SK-N-SH (cell line): ENCODE data around the gene ANKRD65. TPM values are rescaled to one million over a fixed set of nuclear protein-coding genes. Genes with fewer than 3 reads are reported as not detected.

Experiments
- CTCF ChIA-PET: fragments of 300-600, 350-600 bp; formaldehyde crosslinking; extraction: SDS; loops from one replicate; lab custom pipeline; 2021; lab: Yijun Ruan, JAX
- POLR2A ChIA-PET: fragments of 350-600 bp; sonication (Branson Sonifier 250); formaldehyde crosslinking; extraction: SDS; loops from one replicate; lab custom pipeline; 2020; ENCODE audit warnings: antibody characterized with exemption, inconsistent platforms; lab: Yijun Ruan, JAX
- DNase-seq: peaks from one replicate; pipeline ENCODE4 v3.0.0; 2012
- H2AFZ ChIP-seq: fragments of 200-600 bp; sonication (generic); 2 replicates; pipeline ENCODE4 v1.8.1; 2016; ENCODE audit warnings: antibody characterized with exemption, mild to moderate bottlenecking, low read depth
- H3F3A ChIP-seq: fragments of 200-600 bp; sonication (generic); replicated peaks from 2 replicates; pipeline ENCODE3; 2016; ENCODE audit warnings: antibody characterized with exemption, mild to moderate bottlenecking; ENCODE audit not compliant: insufficient read depth
- H3K27ac ChIP-seq, 2 experiments: fragments of 200-500 bp in 1 of 2; fragments of 200-600 bp in 1 of 2; sonication (Bioruptor generic) in 1 of 2; sonication (generic), shearing (Covaris generic) in 1 of 2; 2 replicates each; pipeline versions ENCODE4 v1.5.1 to v1.6.1; 2014 to 2016; ENCODE audit warnings: low read depth in 2 of 2, inconsistent platforms in 1 of 2, low read length in 1 of 2, mild to moderate bottlenecking in 1 of 2, mixed read lengths in 1 of 2
- H3K27me3 ChIP-seq: fragments of 200-600 bp; sonication (generic), shearing (Covaris generic); 2 replicates; pipeline ENCODE4 v1.6.1; 2016; ENCODE audit warnings: mixed run types; ENCODE audit not compliant: insufficient read depth
- H3K36me3 ChIP-seq, 2 experiments: fragments of 200-500 bp in 1 of 2; fragments of 200-600 bp in 1 of 2; sonication (Bioruptor generic) in 1 of 2; sonication (generic) in 1 of 2; replicated peaks in 1 of 2; 2 replicates each; pipeline versions ENCODE3 to v1.5.1; 2014 to 2016; ENCODE audit warnings: low read length in 1 of 2, mild to moderate bottlenecking in 1 of 2; ENCODE audit not compliant: insufficient read depth in 2 of 2, control insufficient read depth in 1 of 2
- H3K4me1 ChIP-seq, 2 experiments: fragments of 200-500 bp in 1 of 2; fragments of 200-600 bp in 1 of 2; sonication (Bioruptor generic) in 1 of 2; sonication (generic), shearing (Covaris generic) in 1 of 2; 2 replicates each; pipeline versions ENCODE4 v1.5.1 to v1.6.1; 2014 to 2016; ENCODE audit warnings: low read depth in 1 of 2, low read length in 1 of 2, mixed run types in 1 of 2; ENCODE audit not compliant: insufficient read depth in 2 of 2, control insufficient read depth in 1 of 2
- H3K4me2 ChIP-seq: fragments of 200-600 bp; sonication (generic), shearing (Covaris generic); 2 replicates; pipeline ENCODE4 v1.6.1; 2017; ENCODE audit warnings: mixed run types
- H3K4me3 ChIP-seq, 2 experiments: fragments of 200-500 bp in 1 of 2; fragments of 200-600 bp in 1 of 2; sonication (Bioruptor generic) in 1 of 2; sonication (generic), shearing (Covaris generic) in 1 of 2; 2 replicates each; pipeline versions ENCODE4 v1.5.1 to v1.8.1; 2014 to 2016; ENCODE audit warnings: low read depth in 2 of 2, inconsistent platforms in 1 of 2, low read length in 1 of 2, mild to moderate bottlenecking in 1 of 2, mixed read lengths in 1 of 2, moderate library complexity in 1 of 2
- H3K79me2 ChIP-seq: fragments of 200-600 bp; sonication (generic); 2 replicates; pipeline ENCODE4 v1.8.1; 2017; ENCODE audit warnings: mild to moderate bottlenecking; ENCODE audit not compliant: insufficient read depth
- H3K9ac ChIP-seq: fragments of 200-600 bp; sonication (generic); 2 replicates; pipeline ENCODE4 v1.6.1; 2017; ENCODE audit warnings: mixed run types
- H3K9me2 ChIP-seq: fragments of 200-600 bp; sonication (generic); 2 replicates; pipeline ENCODE4 v1.6.1; 2017; ENCODE audit warnings: mixed run types
- H3K9me3 ChIP-seq: fragments of 200-600 bp; sonication (generic); 2 replicates; pipeline ENCODE4 v1.6.1; 2017; ENCODE audit warnings: mixed run types, mild to moderate bottlenecking, moderate library complexity
- H4K20me1 ChIP-seq: fragments of 200-600 bp; sonication (generic); 2 replicates; pipeline ENCODE4 v1.6.1; 2017; ENCODE audit warnings: mild to moderate bottlenecking, mixed run types; ENCODE audit not compliant: insufficient read depth
- CHD2 ChIP-seq: fragments of 150-350 bp; IDR thresholded peaks from 2 replicates; pipeline ENCODE4 v1.6.1; 2018; ENCODE audit warnings: low read length; ENCODE audit not compliant: partially characterized antibody
- ELF1 ChIP-seq: IDR thresholded peaks from 2 replicates; pipeline ENCODE4 v1.4.0; 2012
- FOSL2 ChIP-seq: IDR thresholded peaks from 2 replicates; pipeline ENCODE4 v1.4.0; 2012; ENCODE audit warnings: low read depth, mild to moderate bottlenecking, moderate library complexity, borderline replicate concordance
- FOXJ3 ChIP-seq: sonication (generic); formaldehyde crosslinking; IDR thresholded peaks from 2 replicates; pipeline ENCODE4 v1.5.1; 2020; ENCODE audit warnings: mild to moderate bottlenecking, missing genetic modification reagents
- FOXM1 ChIP-seq: IDR thresholded peaks from 2 replicates; pipeline ENCODE4 v1.4.0; 2012; ENCODE audit warnings: low read depth, mild to moderate bottlenecking
- JUND ChIP-seq: IDR thresholded peaks from 2 replicates; pipeline ENCODE4 v1.4.0; 2012
- MEF2A ChIP-seq: IDR thresholded peaks from 2 replicates; pipeline ENCODE4 v1.4.0; 2012; ENCODE audit warnings: low read depth, borderline replicate concordance
- MXI1 ChIP-seq: IDR thresholded peaks from 2 replicates; pipeline ENCODE4 v1.6.1; 2012; ENCODE audit warnings: mild to moderate bottlenecking, low read depth, low read length, improper control_type of control experiment
- RCOR1 ChIP-seq: fragments of 150-350 bp; IDR thresholded peaks from 2 replicates; pipeline ENCODE4 v1.6.1; 2017; ENCODE audit warnings: antibody characterized with exemption, low read length
- RXRA ChIP-seq: IDR thresholded peaks from 2 replicates; pipeline ENCODE4 v1.4.0; 2012; ENCODE audit warnings: low read depth, mild to moderate bottlenecking, borderline replicate concordance
- SMC3 ChIP-seq: IDR thresholded peaks from 2 replicates; pipeline ENCODE4 v1.6.1; 2012; ENCODE audit warnings: low read depth, low read length, improper control_type of control experiment
- TCF12 ChIP-seq: IDR thresholded peaks from 2 replicates; pipeline ENCODE4 v1.4.0; 2012
- WGBS: methylation state at CpG from one replicate; pipeline ENCODE4 v1.1.6; 2017; ENCODE audit warnings: low lambda C conversion rate; 5-methylcytosine and 5-hydroxymethylcytosine counted together
- polyA plus RNA-seq, 3 experiments: library from polyadenylated mRNA; depleted of rRNA; stranded (reverse); fragments of >200 nt; gene quantifications; 2 replicates each; pipeline ENCODE4 v1.2.3, GENCODE V29; 2012
- TF ChIP-seq, protein P1 (sequence below): fragments of 150-350 bp; IDR thresholded peaks from 2 replicates; pipeline ENCODE4 v1.6.1; 2017; ENCODE audit warnings: antibody characterized with exemption, low read length, low read depth, borderline replicate concordance
- TF ChIP-seq, protein P2 (sequence below): fragments of 200-600 bp; sonication (generic); IDR thresholded peaks from 2 replicates; pipeline ENCODE4 v1.6.1; 2017; ENCODE audit warnings: antibody characterized with exemption, mild to moderate bottlenecking, moderate library complexity
- TF ChIP-seq, protein P3 (sequence below): IDR thresholded peaks from 2 replicates; pipeline ENCODE4 v1.4.0; 2012; ENCODE audit warnings: low read depth, borderline replicate concordance
- TF ChIP-seq, protein P4 (sequence below): IDR thresholded peaks from 2 replicates; pipeline ENCODE4 v1.4.0; 2012; ENCODE audit warnings: low read depth

The ANKRD65 gene
- polyA plus RNA-seq, 1 of the 3 experiments (the other 2 are of a cell fraction): 0.07 TPM

DNA sequence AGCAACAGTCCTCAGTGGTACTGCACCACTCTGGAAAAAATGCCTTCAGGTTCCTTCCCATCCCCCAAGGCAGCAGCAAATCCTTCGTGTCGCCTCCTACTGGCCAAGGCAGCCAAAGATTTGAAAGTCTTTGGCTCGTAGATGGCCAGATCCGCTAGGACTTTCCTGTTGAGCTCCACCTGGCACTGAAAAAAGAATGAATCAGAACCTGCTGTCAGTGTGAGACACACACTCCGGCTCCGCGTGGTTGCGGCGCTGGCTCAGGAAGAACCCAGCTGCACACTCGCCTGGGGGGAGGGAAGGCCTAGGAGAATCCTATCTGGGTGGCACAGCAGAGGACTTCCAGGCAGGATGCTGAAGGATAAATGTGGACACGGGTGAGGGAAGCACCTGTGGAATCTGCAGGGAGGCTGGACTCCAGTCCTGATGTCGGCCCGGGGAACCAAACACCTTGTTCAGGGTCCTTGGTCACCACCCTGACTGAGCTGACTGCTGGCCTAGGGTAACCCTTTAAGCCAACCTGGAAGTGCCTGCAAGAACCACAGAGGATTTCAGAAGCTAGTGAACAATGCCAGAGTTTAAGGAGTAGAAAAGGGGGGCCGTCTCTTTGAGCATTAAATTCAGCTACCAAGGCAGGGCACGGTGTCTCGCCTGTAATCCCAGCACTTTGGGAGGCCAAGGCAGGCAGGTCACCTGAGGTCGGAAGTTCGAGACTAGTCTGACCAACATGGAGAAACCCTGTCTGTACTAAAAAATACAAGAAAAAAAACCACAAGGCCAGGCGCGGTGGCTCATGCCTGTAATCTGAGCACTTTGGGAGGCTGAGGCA, 18.8 kb downstream of the ANKRD65 start:
- Histone ChIP-seq H3K79me2 (peaks cover 89% of the 10 kb centered on the region), H3K27me3 (no peaks in the 10 kb centered on the region), H3K9me3 (no peaks in the 10 kb centered on the region), H2AFZ (no peak overlapping the region), H3K36me3 (peaks cover 24 to 35% of the 10 kb centered on the region in 2 experiments), H3K9ac (no peak overlapping the region), H3K4me1 (peaks cover 12 to 34% of the 10 kb centered on the region in 2 experiments; a peak in 3 of 4 replicates), H4K20me1 (no peaks in the 10 kb centered on the region), H3F3A (peaks cover 30% of the 10 kb centered on the region), H3K9me2 (no peaks in the 10 kb centered on the region), H3K27ac (peak overlapping the region in 1 of 2 experiments; percentile 27; a peak in 1 of 4 replicates), H3K4me2 (no peak overlapping the region), H3K4me3 (peak overlapping the region in 1 of 2 experiments; percentile 16; a peak in 1 of 4 replicates)
- ChIA-PET CTCF (interaction anchor here (0.6 to 1.9 kb wide), 7 partner anchors 11 to 103 kb away, joined by 3 to 8 read pairs (median 4); partner anchors contain the start of gene AURKAIP1), POLR2A (interaction anchor here (1.1 to 1.3 kb wide), 3 partner anchors 27 to 137 kb away, joined by 3 read pairs; partner anchors contain the start of gene AURKAIP1)
- peak; percentile 63 for DNase-seq
- TF ChIP-seq, protein P1, sequence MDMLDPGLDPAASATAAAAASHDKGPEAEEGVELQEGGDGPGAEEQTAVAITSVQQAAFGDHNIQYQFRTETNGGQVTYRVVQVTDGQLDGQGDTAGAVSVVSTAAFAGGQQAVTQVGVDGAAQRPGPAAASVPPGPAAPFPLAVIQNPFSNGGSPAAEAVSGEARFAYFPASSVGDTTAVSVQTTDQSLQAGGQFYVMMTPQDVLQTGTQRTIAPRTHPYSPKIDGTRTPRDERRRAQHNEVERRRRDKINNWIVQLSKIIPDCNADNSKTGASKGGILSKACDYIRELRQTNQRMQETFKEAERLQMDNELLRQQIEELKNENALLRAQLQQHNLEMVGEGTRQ: no peak
- peak; percentile 75 for TF ChIP-seq CHD2
- TF ChIP-seq, protein P2, sequence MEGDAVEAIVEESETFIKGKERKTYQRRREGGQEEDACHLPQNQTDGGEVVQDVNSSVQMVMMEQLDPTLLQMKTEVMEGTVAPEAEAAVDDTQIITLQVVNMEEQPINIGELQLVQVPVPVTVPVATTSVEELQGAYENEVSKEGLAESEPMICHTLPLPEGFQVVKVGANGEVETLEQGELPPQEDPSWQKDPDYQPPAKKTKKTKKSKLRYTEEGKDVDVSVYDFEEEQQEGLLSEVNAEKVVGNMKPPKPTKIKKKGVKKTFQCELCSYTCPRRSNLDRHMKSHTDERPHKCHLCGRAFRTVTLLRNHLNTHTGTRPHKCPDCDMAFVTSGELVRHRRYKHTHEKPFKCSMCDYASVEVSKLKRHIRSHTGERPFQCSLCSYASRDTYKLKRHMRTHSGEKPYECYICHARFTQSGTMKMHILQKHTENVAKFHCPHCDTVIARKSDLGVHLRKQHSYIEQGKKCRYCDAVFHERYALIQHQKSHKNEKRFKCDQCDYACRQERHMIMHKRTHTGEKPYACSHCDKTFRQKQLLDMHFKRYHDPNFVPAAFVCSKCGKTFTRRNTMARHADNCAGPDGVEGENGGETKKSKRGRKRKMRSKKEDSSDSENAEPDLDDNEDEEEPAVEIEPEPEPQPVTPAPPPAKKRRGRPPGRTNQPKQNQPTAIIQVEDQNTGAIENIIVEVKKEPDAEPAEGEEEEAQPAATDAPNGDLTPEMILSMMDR: peak; percentile 70
- no peak for TF ChIP-seq ELF1
- no peak for TF ChIP-seq RXRA
- TF ChIP-seq SMC3: peak; percentile 24; the same call in 1 of the 2 replicates
- WGBS: 82% methylated on average over 19 of the region's 20 CpGs

DNA sequence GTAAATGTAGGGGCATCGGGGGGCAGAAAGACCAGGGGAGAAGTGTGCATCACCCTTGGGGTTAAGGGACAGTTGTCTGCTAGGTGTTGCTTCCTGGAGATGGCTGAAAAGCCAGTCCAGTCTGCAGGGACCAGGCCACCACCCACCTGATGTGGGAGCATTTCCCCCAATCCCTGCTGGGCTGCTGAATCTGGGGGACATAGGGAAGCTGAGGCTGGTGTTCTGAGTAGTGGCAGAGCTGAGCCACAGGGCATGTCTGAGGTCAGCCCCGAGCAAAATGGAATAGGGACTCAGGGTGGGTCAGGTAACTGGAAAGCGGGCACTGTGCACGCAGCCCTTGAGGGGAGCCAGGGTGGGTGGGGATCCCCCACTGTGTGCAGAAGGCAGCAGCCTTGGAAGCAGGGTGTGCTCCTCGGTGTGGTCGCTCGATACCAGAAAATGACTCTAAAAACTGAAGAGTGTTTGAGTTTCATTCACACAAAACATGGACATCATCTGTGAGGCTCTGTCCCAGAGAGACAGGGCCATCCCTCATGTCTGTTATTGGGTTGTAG, 19.5 kb downstream of the ANKRD65 start:
- H3K9me2 ChIP-seq: no peaks in the 10 kb centered on the region
- ChIA-PET POLR2A (interaction anchor here (1.3 kb wide), 2 partner anchors 26 to 138 kb away, joined by 3 read pairs; partner anchors contain the start of gene AURKAIP1), CTCF (interaction anchor here (0.6 to 1.9 kb wide), 7 partner anchors 10 to 27 kb away, joined by 3 to 8 read pairs (median 4); partner anchors contain the start of gene AURKAIP1)
- peaks cover 28 to 36% of the 10 kb centered on the region in 2 experiments for H3K36me3 ChIP-seq
- H3K79me2 ChIP-seq: peaks cover 89% of the 10 kb centered on the region
- WGBS: 80% methylated on average over 6 of the region's 7 CpGs
- H3K4me2 ChIP-seq: no peak overlapping the region
- H3K27ac ChIP-seq: peak overlapping the region in 1 of 2 experiments; percentile 27; a peak in 1 of 4 replicates
- no peaks in the 10 kb centered on the region for H4K20me1 ChIP-seq
- no peak overlapping the region for H2AFZ ChIP-seq
- H3K9ac ChIP-seq: no peak overlapping the region
- no peaks in the 10 kb centered on the region for H3K9me3 ChIP-seq
- H3F3A ChIP-seq: peaks cover 30% of the 10 kb centered on the region
- H3K27me3 ChIP-seq: no peaks in the 10 kb centered on the region
- peak overlapping the region in 1 of 2 experiments; percentile 16; a peak in 1 of 4 replicates for H3K4me3 ChIP-seq
- DNase-seq: no peak
- H3K4me1 ChIP-seq: peaks cover 12 to 34% of the 10 kb centered on the region in 2 experiments; a peak in 3 of 4 replicates
- no peak for TF ChIP-seq FOXJ3 (CRISPR knock-in tag)
- TF ChIP-seq SMC3: no peak
- TF ChIP-seq, protein P3, sequence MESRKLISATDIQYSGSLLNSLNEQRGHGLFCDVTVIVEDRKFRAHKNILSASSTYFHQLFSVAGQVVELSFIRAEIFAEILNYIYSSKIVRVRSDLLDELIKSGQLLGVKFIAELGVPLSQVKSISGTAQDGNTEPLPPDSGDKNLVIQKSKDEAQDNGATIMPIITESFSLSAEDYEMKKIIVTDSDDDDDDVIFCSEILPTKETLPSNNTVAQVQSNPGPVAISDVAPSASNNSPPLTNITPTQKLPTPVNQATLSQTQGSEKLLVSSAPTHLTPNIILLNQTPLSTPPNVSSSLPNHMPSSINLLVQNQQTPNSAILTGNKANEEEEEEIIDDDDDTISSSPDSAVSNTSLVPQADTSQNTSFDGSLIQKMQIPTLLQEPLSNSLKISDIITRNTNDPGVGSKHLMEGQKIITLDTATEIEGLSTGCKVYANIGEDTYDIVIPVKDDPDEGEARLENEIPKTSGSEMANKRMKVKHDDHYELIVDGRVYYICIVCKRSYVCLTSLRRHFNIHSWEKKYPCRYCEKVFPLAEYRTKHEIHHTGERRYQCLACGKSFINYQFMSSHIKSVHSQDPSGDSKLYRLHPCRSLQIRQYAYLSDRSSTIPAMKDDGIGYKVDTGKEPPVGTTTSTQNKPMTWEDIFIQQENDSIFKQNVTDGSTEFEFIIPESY: no peak
- no peak for TF ChIP-seq FOXM1
- no peak for TF ChIP-seq MEF2A
- no peak; the same call in 1 of the 2 replicates for TF ChIP-seq JUND
- no peak for TF ChIP-seq MXI1
- no peak for TF ChIP-seq CHD2
- TF ChIP-seq, protein P4, sequence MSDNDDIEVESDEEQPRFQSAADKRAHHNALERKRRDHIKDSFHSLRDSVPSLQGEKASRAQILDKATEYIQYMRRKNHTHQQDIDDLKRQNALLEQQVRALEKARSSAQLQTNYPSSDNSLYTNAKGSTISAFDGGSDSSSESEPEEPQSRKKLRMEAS: no peak
- TF ChIP-seq, protein P2: no peak
- no peak for TF ChIP-seq FOSL2
- TF ChIP-seq RCOR1: no peak
- TF ChIP-seq RXRA: no peak
- no peak for TF ChIP-seq TCF12
